Astrocyte (in vitro differentiated cells and primary cell): ENCODE data around the gene PIM2. TPM values are rescaled to one million over a fixed set of nuclear protein-coding genes. Genes with fewer than 3 reads are reported as not detected.

Experiments
- DNase-seq: peaks from one replicate; pipeline ENCODE4 v3.0.0-alpha.2; 2010; ENCODE audit warnings: low read depth
- FAIRE-seq: peaks from 2 replicates; lab custom pipeline; 2011; peaks lifted over from hg19 to GRCh38; lab: Jason Lieb, UNC
- H2AFZ ChIP-seq: 2 replicates; pipeline ENCODE4 v1.6.0; 2012; ENCODE audit warnings: low read depth, low read length, inconsistent platforms
- H3K27ac ChIP-seq: 2 replicates; pipeline ENCODE4 v1.5.1; 2011; ENCODE audit warnings: low read depth, low read length, inconsistent platforms
- H3K27me3 ChIP-seq: 2 replicates; pipeline ENCODE4 v1.6.0; 2011; ENCODE audit warnings: low read length, inconsistent platforms; ENCODE audit not compliant: insufficient read depth
- H3K36me3 ChIP-seq: 2 replicates; pipeline ENCODE4 v1.5.1; 2011; ENCODE audit warnings: low read length, inconsistent platforms; ENCODE audit not compliant: insufficient read depth
- H3K4me1 ChIP-seq: 2 replicates; pipeline ENCODE4 v1.5.1; 2011; ENCODE audit warnings: low read length, inconsistent platforms; ENCODE audit not compliant: insufficient read depth
- H3K4me2 ChIP-seq: 2 replicates; pipeline ENCODE4 v1.6.0; 2012; ENCODE audit warnings: low read length, inconsistent platforms
- H3K4me3 ChIP-seq: 2 replicates; pipeline ENCODE4 v1.5.1; 2011; ENCODE audit warnings: low read depth, mild to moderate bottlenecking, low read length, inconsistent platforms; ENCODE audit not compliant: insufficient read depth
- H3K79me2 ChIP-seq: 2 replicates; pipeline ENCODE4 v1.6.0; 2012; ENCODE audit warnings: mild to moderate bottlenecking, low read length, inconsistent platforms; ENCODE audit not compliant: insufficient read depth
- H3K9ac ChIP-seq: 2 replicates; pipeline ENCODE4 v1.6.0; 2012; ENCODE audit warnings: mild to moderate bottlenecking, low read length, inconsistent platforms
- H3K9me3 ChIP-seq: 2 replicates; pipeline ENCODE4 v1.5.1; 2012; ENCODE audit warnings: low read depth, mild to moderate bottlenecking, low read length, inconsistent platforms; ENCODE audit not compliant: insufficient read depth
- H4K20me1 ChIP-seq: 2 replicates; pipeline ENCODE4 v1.6.0; 2012; ENCODE audit warnings: low read length, inconsistent platforms; ENCODE audit not compliant: insufficient read depth
- H3K27ac Mint-ChIP-seq: one replicate; pipeline ENCODE4 v1.8.0; 2021; ENCODE audit warnings: mild to moderate bottlenecking, mixed read lengths; ENCODE audit not compliant: unreplicated experiment
- H3K27me3 Mint-ChIP-seq: one replicate; pipeline ENCODE4 v1.8.0; 2021; ENCODE audit warnings: low read depth, mixed read lengths; ENCODE audit not compliant: unreplicated experiment
- H3K36me3 Mint-ChIP-seq: one replicate; pipeline ENCODE4 v1.8.0; 2021; ENCODE audit warnings: low read depth, mixed read lengths; ENCODE audit not compliant: unreplicated experiment
- H3K4me1 Mint-ChIP-seq: one replicate; pipeline ENCODE4 v1.8.0; 2021; ENCODE audit warnings: low read depth, mixed read lengths; ENCODE audit not compliant: unreplicated experiment
- H3K4me3 Mint-ChIP-seq: one replicate; pipeline ENCODE4 v1.8.0; 2021; ENCODE audit warnings: mild to moderate bottlenecking, moderate library complexity, mixed read lengths; ENCODE audit not compliant: unreplicated experiment
- H3K9me3 Mint-ChIP-seq: one replicate; pipeline ENCODE4 v1.8.0; 2021; ENCODE audit warnings: mild to moderate bottlenecking, mixed read lengths; ENCODE audit not compliant: unreplicated experiment
- EZH2 ChIP-seq: IDR thresholded peaks from 2 replicates; pipeline ENCODE4 v1.6.1; 2012; ENCODE audit warnings: mild to moderate bottlenecking, low read length, inconsistent platforms; ENCODE audit not compliant: insufficient read depth
- total RNA-seq: library from RNA; stranded (reverse); gene quantifications from 2 replicates; pipeline ENCODE4 v1.2.1, GENCODE V29; 2021
- TF ChIP-seq, protein P1 (sequence below): IDR thresholded peaks from 2 replicates; pipeline ENCODE4 v1.5.1; 2011; ENCODE audit warnings: low read depth, mild to moderate bottlenecking, inconsistent platforms, low read length, moderate library complexity; ENCODE audit not compliant: insufficient read depth

The PIM2 gene
- total RNA-seq, 1 donor from 2014 or later = 13.4 TPM

DNA sequence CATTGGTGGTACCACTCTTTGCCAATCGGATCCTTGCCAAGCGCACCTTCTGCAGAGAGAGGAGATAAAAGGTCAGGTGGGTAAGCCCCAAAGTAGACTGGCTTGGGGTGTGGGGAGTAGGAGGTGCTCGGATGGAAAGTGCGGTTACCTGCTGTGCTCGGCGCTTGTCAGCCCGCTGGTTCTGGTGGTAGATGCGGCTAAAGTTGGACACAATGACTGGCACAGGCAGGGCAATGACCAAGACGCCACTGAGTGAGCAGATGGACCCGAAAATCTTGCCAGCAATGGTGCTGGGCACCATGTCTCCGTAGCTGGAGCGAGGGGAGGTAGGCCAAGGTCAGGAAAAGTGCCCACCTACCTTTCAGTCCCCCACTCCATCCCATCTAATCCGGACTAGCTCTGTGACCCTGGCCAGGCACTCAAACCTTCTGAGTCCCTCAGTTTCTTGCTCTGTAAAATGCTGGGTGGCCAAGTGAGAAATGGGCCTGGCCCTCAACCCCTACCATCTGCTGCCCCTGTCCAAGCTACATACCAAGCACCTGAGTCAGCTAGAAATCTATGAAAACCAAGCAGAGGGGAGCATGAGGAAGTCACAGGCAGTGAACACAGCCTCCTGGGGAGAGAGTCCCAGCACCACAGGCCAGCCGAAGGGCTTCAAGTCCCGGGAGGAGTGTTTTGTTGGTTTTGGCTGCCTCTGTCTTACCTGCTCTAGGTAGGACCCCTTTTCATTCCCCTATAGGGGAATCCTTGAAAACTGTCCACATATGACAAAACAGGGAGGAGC, 48.2 kb upstream of the PIM2 start:
- Histone ChIP-seq H3K27me3 (no peaks in the 10 kb centered on the region), H3K36me3 (no peaks in the 10 kb centered on the region), H3K9ac (peak overlapping the region; percentile 55), H4K20me1 (no peaks in the 10 kb centered on the region), H3K4me3 (no peak overlapping the region), H3K9me3 (no peaks in the 10 kb centered on the region), H3K79me2 (no peaks in the 10 kb centered on the region), H3K4me1 (peaks cover 13% of the 10 kb centered on the region), H3K4me2 (peak overlapping the region; percentile 66), H3K27ac (no peak overlapping the region), H2AFZ (peak overlapping the region; percentile 18)
- Mint-ChIP-seq H3K4me1 (peaks cover 5% of the 10 kb centered on the region), H3K36me3 (peaks cover 2% of the 10 kb centered on the region), H3K27ac (no peak overlapping the region), H3K4me3 (peak overlapping the region; percentile 10), H3K27me3 (no peaks in the 10 kb centered on the region), H3K9me3 (no peaks in the 10 kb centered on the region)
- FAIRE-seq (no peak), DNase-seq (peak; percentile 37)
- TF ChIP-seq, protein P1, sequence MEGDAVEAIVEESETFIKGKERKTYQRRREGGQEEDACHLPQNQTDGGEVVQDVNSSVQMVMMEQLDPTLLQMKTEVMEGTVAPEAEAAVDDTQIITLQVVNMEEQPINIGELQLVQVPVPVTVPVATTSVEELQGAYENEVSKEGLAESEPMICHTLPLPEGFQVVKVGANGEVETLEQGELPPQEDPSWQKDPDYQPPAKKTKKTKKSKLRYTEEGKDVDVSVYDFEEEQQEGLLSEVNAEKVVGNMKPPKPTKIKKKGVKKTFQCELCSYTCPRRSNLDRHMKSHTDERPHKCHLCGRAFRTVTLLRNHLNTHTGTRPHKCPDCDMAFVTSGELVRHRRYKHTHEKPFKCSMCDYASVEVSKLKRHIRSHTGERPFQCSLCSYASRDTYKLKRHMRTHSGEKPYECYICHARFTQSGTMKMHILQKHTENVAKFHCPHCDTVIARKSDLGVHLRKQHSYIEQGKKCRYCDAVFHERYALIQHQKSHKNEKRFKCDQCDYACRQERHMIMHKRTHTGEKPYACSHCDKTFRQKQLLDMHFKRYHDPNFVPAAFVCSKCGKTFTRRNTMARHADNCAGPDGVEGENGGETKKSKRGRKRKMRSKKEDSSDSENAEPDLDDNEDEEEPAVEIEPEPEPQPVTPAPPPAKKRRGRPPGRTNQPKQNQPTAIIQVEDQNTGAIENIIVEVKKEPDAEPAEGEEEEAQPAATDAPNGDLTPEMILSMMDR = no peak
- no peak for TF ChIP-seq EZH2

DNA sequence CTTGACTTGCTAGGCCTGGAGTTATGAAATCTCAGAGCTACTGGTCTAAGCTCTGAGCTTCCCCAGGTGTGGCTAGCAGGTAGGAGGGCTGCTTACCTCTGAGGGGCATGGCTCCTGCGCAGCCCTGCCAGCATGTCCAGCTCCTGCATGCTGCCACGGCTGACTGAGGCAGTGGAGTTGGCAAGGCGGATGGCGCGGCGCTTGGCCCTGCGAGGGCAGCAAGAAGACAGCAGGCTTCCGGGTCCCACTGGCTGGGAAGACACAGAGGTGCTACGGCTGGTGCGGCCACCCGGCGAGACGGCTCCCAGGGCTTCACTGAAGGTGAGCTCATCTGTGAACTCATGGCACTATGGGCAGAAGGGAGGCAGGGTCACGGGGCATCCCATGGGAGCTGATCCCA, 47.1 kb upstream of the PIM2 start:
- Histone ChIP-seq H2AFZ (no peak overlapping the region), H3K9me3 (no peaks in the 10 kb centered on the region)
- DNase-seq = no peak

More for the DNA sequence above, 47.1 kb upstream of the PIM2 start:
- H3K36me3 Mint-ChIP-seq = peaks cover 4% of the 10 kb centered on the region
- peaks cover 13% of the 10 kb centered on the region for H3K4me1 ChIP-seq
- no peak for TF ChIP-seq EZH2
- TF ChIP-seq, protein P1 = no peak
- H3K36me3 ChIP-seq = no peaks in the 10 kb centered on the region
- H3K4me3 ChIP-seq = no peak overlapping the region
- H3K9ac ChIP-seq = no peak overlapping the region
- no peak overlapping the region for H3K27ac ChIP-seq
- H3K4me1 Mint-ChIP-seq = peaks cover 5% of the 10 kb centered on the region
- no peaks in the 10 kb centered on the region for H4K20me1 ChIP-seq
- no peak overlapping the region for H3K4me3 Mint-ChIP-seq
- no peaks in the 10 kb centered on the region for H3K27me3 ChIP-seq
- no peak overlapping the region for H3K27ac Mint-ChIP-seq
- H3K9me3 Mint-ChIP-seq = no peaks in the 10 kb centered on the region
- H3K27me3 Mint-ChIP-seq = no peaks in the 10 kb centered on the region
- H3K79me2 ChIP-seq = no peaks in the 10 kb centered on the region
- no peak for FAIRE-seq
- H3K4me2 ChIP-seq = no peak overlapping the region
